Mesothelial cell of epicardium (in vitro differentiated cells): ENCODE results near the gene MAP3K19. TPM values are rescaled to one million over a fixed set of nuclear protein-coding genes. Genes with fewer than 3 reads are reported as not detected.
"Not testable (repeated sequence)": the region's sequence is repeated elsewhere in the genome, so short reads cannot be mapped to it uniquely, and the experiment has no call there.

Experiments
- DNase-seq, 2 experiments: peaks; one replicate each; pipeline ENCODE4 v3.0.0; 2021; ENCODE audit warnings: low spot score in 2 of 2; ENCODE audit not compliant: unreplicated experiment in 2 of 2
- H3K27ac Mint-ChIP-seq: 2 replicates; pipeline ENCODE4 v1.8.0; 2021; ENCODE audit warnings: mixed read lengths
- H3K27me3 Mint-ChIP-seq: 2 replicates; pipeline ENCODE4 v1.8.0; 2021; ENCODE audit warnings: low read depth, mixed read lengths
- H3K36me3 Mint-ChIP-seq: 2 replicates; pipeline ENCODE4 v1.8.0; 2021; ENCODE audit warnings: mixed read lengths
- H3K4me1 Mint-ChIP-seq: 2 replicates; pipeline ENCODE4 v1.8.0; 2021; ENCODE audit warnings: mixed read lengths
- H3K4me3 Mint-ChIP-seq: 2 replicates; pipeline ENCODE4 v1.8.0; 2021; ENCODE audit warnings: mild to moderate bottlenecking, moderate library complexity, mixed read lengths
- H3K9me3 Mint-ChIP-seq: 2 replicates; pipeline ENCODE4 v1.8.0; 2021; ENCODE audit warnings: mixed read lengths
- CTCF ChIP-seq: fragments of 200-600 bp; sonication (generic); IDR thresholded peaks from one replicate; pipeline ENCODE4 v1.5.0; 2021; ENCODE audit warnings: antibody characterized with exemption; ENCODE audit not compliant: unreplicated experiment
- total RNA-seq: library from RNA; stranded (reverse); gene quantifications from 3 replicates; pipeline ENCODE4 v1.2.1, GENCODE V29; 2021

Gene MAP3K19
- total RNA-seq, 1 donor from 2014 or later = not detected

GRCh38 chr2:134979221-134979620 lies 68.0 kb downstream of the MAP3K19 start:
- H3K27me3 Mint-ChIP-seq = no peaks in the 10 kb centered on the region
- no peak overlapping the region for H3K4me3 Mint-ChIP-seq
- H3K27ac Mint-ChIP-seq = no peak overlapping the region
- no peak for DNase-seq
- H3K4me1 Mint-ChIP-seq = no peaks in the 10 kb centered on the region
- peaks cover 10% of the 10 kb centered on the region for H3K9me3 Mint-ChIP-seq
- TF ChIP-seq CTCF = no peak
- no peaks in the 10 kb centered on the region for H3K36me3 Mint-ChIP-seq

- H3K27me3 Mint-ChIP-seq, H3K4me1 Mint-ChIP-seq, H3K27ac Mint-ChIP-seq, H3K4me3 Mint-ChIP-seq, DNase-seq, H3K36me3 Mint-ChIP-seq: not testable (repeated sequence)
- peaks cover 25% of the 10 kb centered on the region for H3K9me3 Mint-ChIP-seq
Observed at GRCh38 chr2:134977104-134977503, 70.1 kb downstream of the MAP3K19 start.

- Mint-ChIP-seq H3K36me3 (peaks cover 4% of the 10 kb centered on the region), H3K27ac (no peak overlapping the region), H3K4me3 (no peak overlapping the region), H3K9me3 (peaks cover 32% of the 10 kb centered on the region), H3K4me1 (no peaks in the 10 kb centered on the region), H3K27me3 (no peaks in the 10 kb centered on the region)
- DNase-seq = no peak
- TF ChIP-seq CTCF = no peak
Observed at GRCh38 chr2:134976074-134976702, 71.1 kb downstream of the MAP3K19 start.

- Mint-ChIP-seq H3K27ac (no peak overlapping the region), H3K9me3 (peaks cover 37% of the 10 kb centered on the region), H3K4me3 (no peak overlapping the region), H3K36me3 (peaks cover 10% of the 10 kb centered on the region), H3K4me1 (no peaks in the 10 kb centered on the region), H3K27me3 (no peaks in the 10 kb centered on the region)
- TF ChIP-seq CTCF = no peak
- DNase-seq = no peak
Observed at GRCh38 chr2:134975281-134976009, 71.8 kb downstream of the MAP3K19 start.

GRCh38 chr2:134973241-134974138 lies 73.8 kb downstream of the MAP3K19 start:
- no peaks in the 10 kb centered on the region for H3K4me1 Mint-ChIP-seq
- TF ChIP-seq CTCF = no peak
- no peak for DNase-seq
- H3K27me3 Mint-ChIP-seq = no peaks in the 10 kb centered on the region
- H3K27ac Mint-ChIP-seq = no peak overlapping the region
- peaks cover 14% of the 10 kb centered on the region for H3K36me3 Mint-ChIP-seq
- peaks cover 50% of the 10 kb centered on the region for H3K9me3 Mint-ChIP-seq
- no peak overlapping the region for H3K4me3 Mint-ChIP-seq

- peaks cover 13% of the 10 kb centered on the region for H3K36me3 Mint-ChIP-seq
- not testable (repeated sequence) for H3K4me1 Mint-ChIP-seq, H3K4me3 Mint-ChIP-seq, H3K27me3 Mint-ChIP-seq, DNase-seq, H3K27ac Mint-ChIP-seq
- H3K9me3 Mint-ChIP-seq = peaks cover 25% of the 10 kb centered on the region
Observed at GRCh38 chr2:134967166-134967565, 80.1 kb downstream of the MAP3K19 start.
